Measurements from ENCODE around the gene PHLDB1. TPM values are rescaled to one million over a fixed set of nuclear protein-coding genes. Genes with fewer than 3 reads are reported as not detected.
A peak's percentile ranks its signal among the peaks of the same experiment; 100 is the strongest.
"Not testable (repeated sequence)": the region's sequence is repeated elsewhere in the genome, so short reads cannot be mapped to it uniquely, and the experiment has no call there.

The PHLDB1 gene
- total RNA-seq, 1 donor from 2014 or later, result 165 TPM

DNA sequence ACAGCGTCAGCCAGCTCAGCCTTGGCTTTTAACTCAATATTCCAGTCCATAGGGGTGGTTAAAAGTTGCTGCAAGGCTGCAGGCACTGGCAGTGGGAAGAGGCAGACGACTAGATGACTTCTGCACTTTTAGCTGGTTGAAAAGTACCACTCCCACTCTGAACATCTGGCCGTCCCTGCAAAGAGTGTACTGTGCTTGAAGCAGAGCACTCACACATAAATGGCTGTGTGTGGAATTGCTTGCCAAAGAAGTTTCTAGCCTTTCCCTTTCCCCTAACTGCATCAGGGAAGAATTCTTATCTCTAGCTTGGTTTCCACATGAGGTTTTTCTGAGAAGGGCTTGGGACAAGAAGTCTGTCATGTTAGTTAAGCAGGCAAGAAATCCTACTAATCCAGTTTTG is 5.1 kb upstream of the PHLDB1 start:
- no peak overlapping the region for H3K4me3 Mint-ChIP-seq (ENCODE audit: unreplicated experiment)
- H3K27me3 Mint-ChIP-seq (ENCODE audit: unreplicated experiment), result no peaks in the 10 kb centered on the region
- peaks cover 37% of the 10 kb centered on the region for H3K36me3 Mint-ChIP-seq (ENCODE audit: unreplicated experiment)
- H3K4me1 Mint-ChIP-seq (ENCODE audit: unreplicated experiment), result peaks cover 42% of the 10 kb centered on the region
- H3K9me3 Mint-ChIP-seq (ENCODE audit: unreplicated experiment), result no peaks in the 10 kb centered on the region
- TF ChIP-seq, protein P1, sequence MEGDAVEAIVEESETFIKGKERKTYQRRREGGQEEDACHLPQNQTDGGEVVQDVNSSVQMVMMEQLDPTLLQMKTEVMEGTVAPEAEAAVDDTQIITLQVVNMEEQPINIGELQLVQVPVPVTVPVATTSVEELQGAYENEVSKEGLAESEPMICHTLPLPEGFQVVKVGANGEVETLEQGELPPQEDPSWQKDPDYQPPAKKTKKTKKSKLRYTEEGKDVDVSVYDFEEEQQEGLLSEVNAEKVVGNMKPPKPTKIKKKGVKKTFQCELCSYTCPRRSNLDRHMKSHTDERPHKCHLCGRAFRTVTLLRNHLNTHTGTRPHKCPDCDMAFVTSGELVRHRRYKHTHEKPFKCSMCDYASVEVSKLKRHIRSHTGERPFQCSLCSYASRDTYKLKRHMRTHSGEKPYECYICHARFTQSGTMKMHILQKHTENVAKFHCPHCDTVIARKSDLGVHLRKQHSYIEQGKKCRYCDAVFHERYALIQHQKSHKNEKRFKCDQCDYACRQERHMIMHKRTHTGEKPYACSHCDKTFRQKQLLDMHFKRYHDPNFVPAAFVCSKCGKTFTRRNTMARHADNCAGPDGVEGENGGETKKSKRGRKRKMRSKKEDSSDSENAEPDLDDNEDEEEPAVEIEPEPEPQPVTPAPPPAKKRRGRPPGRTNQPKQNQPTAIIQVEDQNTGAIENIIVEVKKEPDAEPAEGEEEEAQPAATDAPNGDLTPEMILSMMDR (IDR thresholded peaks at IDR 0.05), result no peak
- H3K27ac Mint-ChIP-seq (ENCODE audit: unreplicated experiment), result peak overlapping the region; percentile 32
- no peak for DNase-seq (ENCODE audit: extremely low spot score, unreplicated experiment)

DNA sequence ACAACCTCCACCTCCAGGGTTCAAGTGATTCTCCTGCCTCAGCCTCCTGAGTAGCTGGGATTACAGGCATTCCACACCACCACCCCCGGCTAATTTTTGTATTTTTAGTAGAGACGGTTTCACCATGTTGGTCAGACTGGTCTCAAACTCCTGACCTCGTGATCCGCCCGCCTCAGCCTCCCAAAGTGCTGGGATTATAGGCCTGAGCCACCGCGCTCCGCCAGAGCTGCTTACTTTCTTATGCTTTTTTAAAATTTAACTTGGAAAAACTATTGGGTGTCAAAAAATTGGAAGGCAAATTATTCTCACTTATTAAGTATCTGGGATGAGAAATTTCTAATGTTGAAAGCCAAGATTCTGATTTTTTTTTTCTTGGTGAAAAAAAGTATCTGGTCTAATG is 3.7 kb upstream of the PHLDB1 start:
- not testable (repeated sequence) for H3K9me3 Mint-ChIP-seq (ENCODE audit: unreplicated experiment); DNase-seq (ENCODE audit: extremely low spot score, unreplicated experiment); H3K27me3 Mint-ChIP-seq (ENCODE audit: unreplicated experiment)
- Mint-ChIP-seq H3K27ac (ENCODE audit: unreplicated experiment) (peak overlapping the region; percentile 92), H3K4me1 (ENCODE audit: unreplicated experiment) (peaks cover 45% of the 10 kb centered on the region), H3K36me3 (ENCODE audit: unreplicated experiment) (peaks cover 27% of the 10 kb centered on the region), H3K4me3 (ENCODE audit: unreplicated experiment) (peak overlapping the region; percentile 35)

DNA sequence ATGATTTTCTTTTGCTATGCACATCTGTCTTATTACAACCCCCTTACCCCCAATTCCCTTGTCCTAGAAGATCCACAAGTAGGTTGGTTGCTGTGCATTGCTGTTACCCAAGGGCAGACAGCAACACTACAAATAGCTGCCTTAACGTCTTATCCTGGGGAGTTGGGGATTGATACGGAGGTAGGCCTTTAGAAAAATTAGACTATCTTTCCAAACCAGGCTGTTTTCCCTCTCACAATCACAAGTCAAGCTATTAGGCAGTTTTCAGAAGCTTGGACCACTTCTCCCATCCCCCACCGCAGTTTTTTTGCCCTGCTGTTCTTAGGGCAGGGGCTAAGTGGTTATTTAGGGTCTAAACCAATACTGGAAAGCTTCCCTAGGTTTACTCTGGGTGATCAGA is 2.8 kb upstream of the PHLDB1 start:
- H3K27me3 Mint-ChIP-seq (ENCODE audit: unreplicated experiment), result no peaks in the 10 kb centered on the region
- H3K4me3 Mint-ChIP-seq (ENCODE audit: unreplicated experiment), result no peak overlapping the region
- H3K9me3 Mint-ChIP-seq (ENCODE audit: unreplicated experiment), result no peaks in the 10 kb centered on the region
- H3K36me3 Mint-ChIP-seq (ENCODE audit: unreplicated experiment), result peaks cover 26% of the 10 kb centered on the region
- TF ChIP-seq, protein P1 (IDR thresholded peaks at IDR 0.05), result no peak
- no peak for DNase-seq (ENCODE audit: extremely low spot score, unreplicated experiment)
- peak overlapping the region; percentile 92 for H3K27ac Mint-ChIP-seq (ENCODE audit: unreplicated experiment)
- peaks cover 53% of the 10 kb centered on the region for H3K4me1 Mint-ChIP-seq (ENCODE audit: unreplicated experiment)

DNA sequence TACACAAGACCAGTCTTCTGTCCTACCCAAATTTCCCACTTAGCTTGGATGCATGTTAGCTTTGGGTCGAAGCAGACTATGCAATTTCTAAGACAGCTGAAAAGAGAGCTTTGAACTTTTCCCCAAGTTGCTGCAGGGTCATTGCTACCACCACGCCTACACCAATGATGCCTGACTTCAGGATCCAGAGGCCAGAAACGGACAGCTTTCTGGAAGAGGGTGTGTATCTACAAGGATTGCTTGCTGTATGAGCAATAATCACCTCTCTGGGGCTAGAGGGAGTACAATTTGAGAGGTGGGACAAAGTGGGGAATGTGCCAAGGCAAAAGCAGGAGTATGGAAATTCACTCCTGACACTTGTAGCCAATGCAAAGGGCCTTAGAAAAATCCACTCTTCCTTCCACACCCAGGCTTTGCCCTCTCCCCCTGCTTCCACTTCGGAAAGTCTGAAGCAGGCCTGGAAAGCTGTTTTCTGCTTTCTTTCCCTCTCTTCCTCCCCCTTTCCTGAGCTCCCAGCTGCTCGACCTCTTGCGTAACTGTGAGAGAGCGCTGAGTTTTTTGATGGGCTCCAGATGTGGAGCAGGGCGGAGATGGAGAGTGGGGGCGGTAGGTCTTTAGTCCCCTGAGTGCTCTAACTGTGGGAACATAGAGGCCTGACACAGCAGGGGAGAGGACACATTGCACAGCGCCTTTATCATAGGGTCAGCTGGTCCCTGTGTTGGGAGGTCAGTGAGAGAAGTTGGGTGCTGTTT is 2.1 kb upstream of the PHLDB1 start:
- TF ChIP-seq, protein P1 (IDR thresholded peaks at IDR 0.05), result no peak
- Mint-ChIP-seq H3K4me3 (ENCODE audit: unreplicated experiment) (no peak overlapping the region), H3K9me3 (ENCODE audit: unreplicated experiment) (no peaks in the 10 kb centered on the region), H3K36me3 (ENCODE audit: unreplicated experiment) (peaks cover 20% of the 10 kb centered on the region), H3K27me3 (ENCODE audit: unreplicated experiment) (no peaks in the 10 kb centered on the region), H3K4me1 (ENCODE audit: unreplicated experiment) (peaks cover 58% of the 10 kb centered on the region), H3K27ac (ENCODE audit: unreplicated experiment) (peak overlapping the region; percentile 92)
- DNase-seq (ENCODE audit: extremely low spot score, unreplicated experiment), result peak; percentile 88

DNA sequence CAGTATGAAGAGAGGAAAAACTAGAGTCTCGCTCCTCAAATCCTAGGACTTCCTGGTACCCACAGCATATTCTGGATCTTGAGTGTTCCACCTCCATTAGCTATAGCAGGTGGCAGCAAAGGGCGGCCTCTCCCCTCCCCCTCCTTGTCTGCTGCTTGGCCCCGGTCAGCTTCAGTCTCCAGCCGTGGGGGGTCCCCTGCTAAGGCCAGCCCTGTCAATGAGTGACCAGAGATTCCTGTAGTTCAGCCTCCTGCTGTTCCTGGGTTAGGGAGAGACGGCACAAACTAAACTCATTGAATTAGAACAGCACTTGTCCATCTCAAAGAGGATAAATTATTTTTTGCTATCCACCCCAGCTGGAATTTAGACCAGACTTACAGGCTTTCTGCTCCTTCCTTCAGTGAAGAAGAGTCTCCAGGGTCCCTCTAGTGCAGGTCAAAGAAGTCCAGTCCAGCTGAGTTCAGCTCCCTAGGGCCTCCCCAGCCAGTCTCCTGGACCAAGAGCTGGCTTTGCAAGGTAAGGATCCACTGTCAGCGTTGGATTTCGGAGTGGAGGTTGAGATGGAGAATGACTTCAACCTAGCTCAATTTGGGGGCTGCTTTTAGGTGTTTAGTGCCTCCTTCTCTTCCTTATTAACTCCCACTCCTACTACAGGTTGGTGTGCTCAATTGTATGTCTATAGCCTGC is 1.1 kb upstream of the PHLDB1 start:
- Mint-ChIP-seq H3K4me3 (ENCODE audit: unreplicated experiment) (peak overlapping the region; percentile 70), H3K9me3 (ENCODE audit: unreplicated experiment) (no peaks in the 10 kb centered on the region), H3K4me1 (ENCODE audit: unreplicated experiment) (peaks cover 62% of the 10 kb centered on the region), H3K27ac (ENCODE audit: unreplicated experiment) (peak overlapping the region; percentile 92), H3K36me3 (ENCODE audit: unreplicated experiment) (peaks cover 19% of the 10 kb centered on the region), H3K27me3 (ENCODE audit: unreplicated experiment) (no peaks in the 10 kb centered on the region)
- no peak for DNase-seq (ENCODE audit: extremely low spot score, unreplicated experiment)
- TF ChIP-seq, protein P1 (IDR thresholded peaks at IDR 0.05), result no peak
